Tongue (tissue), 2 donors: ENCODE data around the gene SMAGP. TPM values are rescaled to one million over a fixed set of nuclear protein-coding genes. Genes with fewer than 3 reads are reported as not detected.

Experiments
- DNase-seq: peaks from one replicate; pipeline ENCODE4 v3.0.0-alpha.2; 2015
- total RNA-seq: library from RNA; depleted of rRNA; stranded (reverse); fragments of >200 nt; gene quantifications from one replicate; pipeline ENCODE4 v1.2.3, GENCODE V29; 2014

SMAGP gene
- total RNA-seq, 1 donor from 2014 or later: 5.0 TPM

DNA sequence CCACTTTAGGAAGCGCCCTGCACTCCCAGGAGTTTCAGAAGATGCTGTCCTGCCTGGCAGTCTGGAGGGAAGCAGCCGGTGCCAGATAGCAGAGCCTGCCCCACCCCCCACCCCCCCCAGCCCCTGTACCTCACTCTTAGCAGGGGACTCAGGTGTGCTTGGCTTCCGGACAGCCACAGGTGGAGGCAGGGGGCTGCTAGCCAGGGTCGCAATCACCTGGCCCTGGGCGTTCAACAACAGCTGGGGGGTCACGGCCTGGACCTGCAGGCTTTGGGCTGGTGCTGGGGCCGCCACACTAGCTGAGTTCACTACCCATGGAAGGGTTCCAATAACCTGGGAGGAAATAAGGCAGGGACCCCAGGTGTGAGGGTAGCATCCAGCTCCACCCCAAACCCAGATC, 74.4 kb downstream of the SMAGP start:
- DNase-seq: no peak

Other genes with a start within 250 kb of the SMAGP start
- gene SLC11A2, start 244.0 kb downstream of the SMAGP start, total RNA-seq: 54.9 TPM
- 57.2 TPM for gene LETMD1, start 222.1 kb downstream of the SMAGP start, total RNA-seq
- gene CSRNP2, start 186.8 kb downstream of the SMAGP start, total RNA-seq: 21.0 TPM
- 28.2 TPM for gene TFCP2, start 97.3 kb downstream of the SMAGP start, total RNA-seq
- gene POU6F1, start 52.4 kb downstream of the SMAGP start, total RNA-seq: 4.5 TPM
- 74.2 TPM for gene DAZAP2, start 31.6 kb downstream of the SMAGP start, total RNA-seq
- 3.8 TPM for gene BIN2, start 53.8 kb upstream of the SMAGP start, total RNA-seq
- gene CELA1, start 76.3 kb upstream of the SMAGP start, total RNA-seq: not detected
- 14.4 TPM for gene GALNT6, start 121.0 kb upstream of the SMAGP start, total RNA-seq
- gene SLC4A8, start 154.4 kb upstream of the SMAGP start, total RNA-seq: 1.2 TPM